ENCODE data around the gene DCTN5. TPM values are rescaled to one million over a fixed set of nuclear protein-coding genes. Genes with fewer than 3 reads are reported as not detected.

The DCTN5 gene
- total RNA-seq, 2 donors from 2014 or later, result 32.9 to 45.9 TPM

GRCh38 chr16:23689442-23690187 is 48.3 kb downstream of the DCTN5 start:
- intact Hi-C loops (cut with DNase I), result no loop called here
- ATAC-seq, result no peak
- DNase-seq, result no peak

- intact Hi-C loops (cut with DNase I), result no loop called here
- ATAC-seq, result no peak
These were observed 49.7 kb downstream of the DCTN5 start for GRCh38 chr16:23690771-23691482.

GRCh38 chr16:23691483-23692189 is 50.4 kb downstream of the DCTN5 start:
- intact Hi-C loops (cut with DNase I), result no loop called here
- ATAC-seq (no peak), DNase-seq (no peak)

More at GRCh38 chr16:23690771-23691482, 49.7 kb downstream of the DCTN5 start:
- no peak for DNase-seq

GRCh38 chr16:23692190-23692837 is 51.0 kb downstream of the DCTN5 start:
- DNase-seq (no peak), ATAC-seq (no peak)
- intact Hi-C loops (cut with DNase I), result no loop called here

- intact Hi-C loops (cut with DNase I), result no loop called here
- ATAC-seq, result peak in 1 of 2 donors; percentile 28
- no peak for DNase-seq
These were observed 53.0 kb downstream of the DCTN5 start for GRCh38 chr16:23694265-23694643.

- ATAC-seq (peak; percentile 48 to 67), DNase-seq (no peak)
- intact Hi-C loops (cut with DNase I), result no loop called here
These were observed 53.5 kb downstream of the DCTN5 start for GRCh38 chr16:23694644-23695373.

- ATAC-seq, result no peak
These were observed 54.5 kb downstream of the DCTN5 start for GRCh38 chr16:23695756-23696155.

GRCh38 chr16:23699100-23699499 is 57.8 kb downstream of the DCTN5 start:
- ATAC-seq (no peak), DNase-seq (no peak)
- intact Hi-C loops (cut with DNase I), result no loop called here

More at GRCh38 chr16:23695756-23696155, 54.5 kb downstream of the DCTN5 start:
- intact Hi-C loops (cut with DNase I), result no loop called here
- no peak for DNase-seq

GRCh38 chr16:23700093-23700492 is 58.8 kb downstream of the DCTN5 start:
- DNase-seq (no peak), ATAC-seq (no peak)
- intact Hi-C loops (cut with DNase I), result no loop called here

GRCh38 chr16:23700509-23700908 is 59.2 kb downstream of the DCTN5 start:
- intact Hi-C loops (cut with DNase I), result no loop called here
- no peak for DNase-seq
- ATAC-seq, result no peak

GRCh38 chr16:23701045-23701444 is 59.8 kb downstream of the DCTN5 start:
- intact Hi-C loops (cut with DNase I), result no loop called here
- DNase-seq, result no peak
- no peak for ATAC-seq

- DNase-seq (no peak), ATAC-seq (no peak)
- intact Hi-C loops (cut with DNase I), result no loop called here
These were observed 61.7 kb downstream of the DCTN5 start for GRCh38 chr16:23702951-23703350.

GRCh38 chr16:23704772-23705516 is 63.7 kb downstream of the DCTN5 start:
- ATAC-seq (no peak), DNase-seq (no peak)
- intact Hi-C loops (cut with DNase I), result no loop called here

- intact Hi-C loops (cut with DNase I), result no loop called here
- DNase-seq, result no peak
- no peak for ATAC-seq
These were observed 64.2 kb downstream of the DCTN5 start for GRCh38 chr16:23705517-23705902.

- DNase-seq, result no peak
- intact Hi-C loops (cut with DNase I), result no loop called here
- ATAC-seq, result no peak
These were observed 65.2 kb downstream of the DCTN5 start for GRCh38 chr16:23706439-23706838.

- intact Hi-C loops (cut with DNase I), result no loop called here
- ATAC-seq, result no peak
These were observed 68.3 kb downstream of the DCTN5 start for GRCh38 chr16:23709536-23709935.

GRCh38 chr16:23710008-23710407 is 68.7 kb downstream of the DCTN5 start:
- DNase-seq (no peak), ATAC-seq (no peak)
- intact Hi-C loops (cut with DNase I), result no loop called here

More at GRCh38 chr16:23709536-23709935, 68.3 kb downstream of the DCTN5 start:
- DNase-seq, result no peak

GRCh38 chr16:23710504-23710903 is 69.2 kb downstream of the DCTN5 start:
- no peak for DNase-seq
- ATAC-seq, result no peak
- intact Hi-C loops (cut with DNase I), result no loop called here

Measured in left cardiac atrium (tissue), 4 donors.